NOMO-1 treated with dmso at 0.1 percent for 144 hours (cell line): ENCODE data around the gene RGS10.
"Not testable (repeated sequence)": the region's sequence is repeated elsewhere in the genome, so short reads cannot be mapped to it uniquely, and the experiment has no call there.

ENCODE experiments used
- DNase-seq: peaks from one replicate; lab custom pipeline; 2025; ENCODE audit not compliant: unreplicated experiment; lab: John Stamatoyannopoulos, UW

RGS10 gene

DNA sequence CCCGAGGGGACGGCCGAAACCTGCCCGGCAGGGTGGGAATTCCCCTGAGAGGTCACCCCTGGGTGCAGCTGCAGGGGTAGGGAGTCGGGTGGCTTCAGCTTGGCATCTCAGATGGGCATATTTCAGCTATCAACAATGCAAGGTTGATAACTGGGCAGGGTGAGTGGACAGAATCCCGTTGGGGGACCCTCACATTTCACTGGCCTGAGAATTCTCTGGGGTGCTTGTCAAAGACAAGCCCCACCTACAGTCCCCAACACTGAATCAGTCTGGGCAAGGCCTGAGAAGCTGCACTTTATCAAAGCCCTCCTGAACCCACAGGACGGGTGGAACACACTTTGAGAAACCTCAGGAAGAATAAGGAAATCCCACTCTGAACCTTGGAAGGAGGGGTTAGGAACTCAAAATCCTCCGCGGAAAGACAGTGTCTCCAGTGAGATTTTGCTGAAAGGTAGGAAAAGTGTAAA, 3.1 kb downstream of the RGS10 start:
- no peak for DNase-seq

DNA sequence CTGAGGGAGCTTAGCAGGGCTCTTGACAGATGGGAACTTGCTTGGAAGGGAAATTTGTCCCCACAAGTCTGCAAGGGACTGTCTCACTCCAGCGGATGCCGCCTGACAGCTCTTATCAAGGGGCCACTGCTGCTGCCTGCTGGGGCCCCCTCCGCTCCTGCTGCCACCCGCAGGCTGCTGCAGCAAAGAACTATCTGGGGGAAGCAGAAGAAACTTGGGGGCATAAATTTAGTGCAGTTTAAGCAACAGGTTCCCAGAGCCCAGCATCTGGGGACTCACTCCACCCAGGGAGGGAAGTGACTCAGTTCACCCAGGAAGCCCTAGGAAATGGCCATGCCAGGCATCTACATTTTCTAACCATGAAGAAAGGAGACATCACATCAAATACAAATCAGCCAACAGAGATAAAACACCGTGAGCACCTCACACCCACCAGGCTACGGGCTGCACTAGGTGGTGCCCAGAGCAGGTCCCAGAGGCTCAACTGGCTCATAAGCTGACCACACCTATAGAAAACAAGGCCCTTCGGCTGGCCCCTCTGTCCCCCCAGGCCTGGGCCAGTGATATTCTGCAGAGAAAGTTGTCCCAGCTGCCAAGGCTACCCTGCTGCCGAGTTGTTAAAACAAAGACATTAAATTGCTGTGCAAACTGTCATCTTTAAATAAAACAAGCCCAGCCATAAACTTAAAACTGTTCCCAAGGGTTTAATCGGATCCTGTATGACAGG, 3.7 kb downstream of the RGS10 start:
- no peak for DNase-seq

DNA sequence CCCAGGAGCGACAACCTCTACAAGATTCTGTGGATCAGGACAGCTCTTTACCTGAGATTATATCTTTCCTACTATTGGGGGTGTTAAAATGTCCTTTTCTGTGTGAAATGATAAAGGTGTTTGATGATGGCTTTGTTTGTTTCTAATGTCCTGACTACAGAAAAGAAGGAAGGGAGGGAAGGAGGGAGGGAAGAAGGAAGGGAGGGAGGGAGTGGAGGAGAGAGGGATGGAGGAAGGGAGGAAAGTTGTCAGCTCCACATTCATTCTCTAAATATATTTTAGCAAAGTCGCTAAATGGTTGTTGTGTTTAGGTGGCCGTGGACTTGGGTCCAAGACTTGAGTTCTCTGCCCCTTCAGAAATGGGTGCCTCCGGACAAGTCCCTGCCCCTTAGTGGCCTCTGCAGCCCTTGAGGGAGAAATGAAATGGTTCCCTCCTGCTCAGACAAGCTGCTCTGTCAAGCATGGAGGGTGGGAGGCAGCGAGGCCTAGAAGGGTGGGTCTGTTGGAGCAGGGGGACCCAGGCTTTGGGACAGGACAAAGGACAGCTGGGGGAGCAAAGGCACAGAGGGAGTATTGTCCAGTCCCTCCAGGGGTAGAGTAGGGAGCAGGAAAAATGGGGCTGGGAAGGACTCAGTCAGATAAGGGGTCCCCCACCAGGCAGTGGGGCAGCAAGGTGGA, 4.4 kb downstream of the RGS10 start:
- DNase-seq, result no peak

DNA sequence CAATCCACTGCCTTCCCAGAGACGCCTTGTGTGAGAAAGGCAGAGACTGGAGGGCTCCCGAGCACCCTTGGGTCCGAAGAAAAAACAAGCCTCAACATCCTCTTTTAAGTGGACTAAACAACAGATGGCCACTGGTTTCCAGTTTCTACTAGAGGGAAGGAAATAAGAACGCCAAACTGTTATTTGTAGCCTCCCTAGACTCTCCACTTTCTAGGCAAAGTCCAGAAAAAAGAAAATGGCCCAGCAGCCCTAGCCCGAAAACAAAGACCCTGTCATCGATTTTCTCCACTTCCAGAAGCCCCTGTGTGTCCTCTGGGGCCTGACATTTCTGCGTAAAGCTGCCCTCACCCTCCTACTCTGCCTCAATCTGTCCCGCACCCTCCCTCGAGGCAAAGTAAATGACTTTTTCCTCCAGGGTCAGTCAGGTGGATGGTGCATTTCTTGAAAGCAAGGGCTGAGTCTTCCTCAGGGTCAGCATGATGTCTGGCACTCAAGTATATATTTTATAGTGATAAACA, 6.0 kb downstream of the RGS10 start:
- no peak for DNase-seq

DNA sequence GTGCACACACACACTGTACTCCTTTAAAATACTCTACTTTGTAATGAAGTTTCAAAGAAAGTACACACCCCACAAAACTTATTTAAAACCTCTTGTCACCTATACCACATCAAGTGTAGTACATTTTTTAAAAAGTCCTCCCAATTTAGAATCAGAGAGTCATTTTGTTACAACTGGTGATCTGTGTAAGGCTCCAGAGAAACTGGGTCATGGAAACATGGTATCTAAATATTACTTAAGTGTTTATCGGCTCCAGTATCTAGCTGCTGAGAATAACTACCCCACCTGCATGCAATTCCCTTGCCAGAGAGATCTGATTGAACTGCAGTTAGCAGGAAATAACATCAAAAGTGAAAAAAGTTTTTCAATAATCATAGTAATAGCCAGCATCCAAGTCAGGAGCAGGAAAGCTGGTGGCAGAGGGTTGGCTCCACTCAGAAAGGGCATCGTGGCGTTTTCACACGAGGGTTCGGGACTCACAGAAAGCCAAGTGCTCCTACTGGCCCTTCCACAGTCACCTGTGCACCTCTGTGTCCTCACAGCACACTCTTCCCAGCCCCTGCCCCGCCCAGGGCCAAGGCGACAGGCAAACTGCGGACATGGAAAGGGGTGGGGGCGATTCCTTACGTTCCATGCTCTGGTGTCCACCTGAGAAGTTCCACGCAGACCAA, 6.5 kb downstream of the RGS10 start:
- no peak for DNase-seq

DNA sequence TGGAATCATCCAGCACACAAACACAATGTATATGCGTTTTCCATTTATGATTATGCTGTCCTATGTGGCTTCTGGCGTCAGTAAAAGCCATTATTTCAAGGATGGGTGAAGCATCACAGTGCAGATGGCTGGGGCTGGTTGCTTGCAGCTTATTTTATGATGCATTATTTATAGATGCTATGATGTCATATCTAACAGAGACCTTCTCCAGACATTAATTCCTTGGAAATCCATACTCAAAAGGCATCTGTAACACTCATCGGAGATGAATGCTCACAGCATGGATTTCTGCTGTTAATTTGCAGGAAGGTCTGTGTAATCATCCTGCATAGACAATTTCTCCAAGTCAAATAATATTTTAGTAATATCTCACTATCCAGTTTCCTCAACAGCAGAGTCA, 7.2 kb downstream of the RGS10 start:
- no peak for DNase-seq

DNA sequence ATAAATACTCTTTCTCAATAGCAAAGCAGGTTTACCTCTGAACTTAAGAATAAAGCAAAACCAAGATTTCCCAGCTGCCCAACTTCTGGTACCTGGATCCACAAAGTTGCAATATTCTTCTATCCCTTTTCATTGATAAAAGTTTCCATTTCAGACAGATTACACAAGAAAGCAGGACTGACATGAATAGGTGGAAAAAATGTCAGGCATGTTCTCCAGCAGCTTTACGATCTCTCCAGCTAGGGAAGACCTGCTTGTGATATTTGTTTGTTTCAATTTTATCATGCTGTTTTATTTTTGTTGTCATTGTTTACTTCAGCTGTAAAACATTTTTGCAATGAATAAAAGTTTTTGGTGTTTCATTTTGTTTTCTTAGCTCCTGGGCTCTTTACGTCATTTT, 9.0 kb downstream of the RGS10 start:
- no peak for DNase-seq

DNA sequence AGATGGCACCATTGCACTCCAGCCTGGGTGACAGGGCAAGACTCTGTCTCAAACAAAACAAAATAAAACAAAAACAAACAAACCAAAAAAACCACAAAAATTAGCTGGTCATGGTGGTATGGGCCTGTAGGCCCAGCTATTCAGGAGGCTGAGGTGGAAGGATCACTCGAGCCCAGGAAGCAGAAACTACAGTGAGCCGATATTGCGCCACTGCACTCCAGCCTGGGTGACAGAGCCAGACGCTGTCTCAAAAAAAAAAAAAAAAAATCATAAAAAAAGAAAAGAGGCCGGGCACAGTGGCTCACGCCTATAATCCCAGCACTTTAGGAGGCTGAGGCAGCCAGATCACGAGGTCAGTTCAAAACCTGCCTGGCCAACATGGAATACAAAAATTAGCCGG, 9.7 kb downstream of the RGS10 start:
- DNase-seq, result not testable (repeated sequence)

DNA sequence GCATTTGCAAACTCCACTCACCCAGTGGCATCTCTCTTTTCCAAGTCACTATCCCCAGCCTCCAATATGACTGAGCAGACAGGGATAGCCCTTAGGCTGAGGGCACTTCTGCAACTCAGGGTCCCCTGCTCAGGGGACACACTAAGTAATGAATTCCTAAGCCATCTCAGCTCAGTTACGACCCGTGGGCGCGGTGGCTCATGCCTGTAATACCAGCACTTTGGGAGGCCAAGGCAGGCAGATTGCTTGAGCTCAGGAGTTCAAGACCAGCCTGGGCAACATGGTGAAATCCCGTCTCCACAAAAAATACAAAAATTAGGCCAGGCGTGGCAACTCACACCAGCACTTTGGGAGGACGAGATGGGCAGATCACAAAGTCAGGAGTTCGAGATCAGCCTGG, 10.3 kb downstream of the RGS10 start:
- DNase-seq, result not testable (repeated sequence)

DNA sequence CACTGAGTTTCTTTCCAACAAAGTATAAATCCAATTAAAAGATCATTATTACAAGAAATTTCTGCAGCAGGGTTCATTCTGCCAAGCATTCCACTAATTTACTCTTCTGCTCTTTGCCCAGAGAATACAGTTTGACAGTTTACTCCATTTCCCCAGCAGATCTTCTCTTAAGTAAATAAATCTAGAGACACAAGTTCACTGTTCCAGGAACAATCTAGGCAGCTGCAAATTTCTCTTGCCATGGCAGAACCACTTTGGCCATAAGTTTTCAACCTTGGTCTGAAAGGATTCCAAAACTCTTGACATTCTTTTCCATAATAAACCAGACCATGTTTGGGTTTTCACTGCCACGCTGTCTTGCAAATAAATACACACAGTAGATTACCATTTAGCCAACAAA, 11.5 kb downstream of the RGS10 start:
- no peak for DNase-seq

DNA sequence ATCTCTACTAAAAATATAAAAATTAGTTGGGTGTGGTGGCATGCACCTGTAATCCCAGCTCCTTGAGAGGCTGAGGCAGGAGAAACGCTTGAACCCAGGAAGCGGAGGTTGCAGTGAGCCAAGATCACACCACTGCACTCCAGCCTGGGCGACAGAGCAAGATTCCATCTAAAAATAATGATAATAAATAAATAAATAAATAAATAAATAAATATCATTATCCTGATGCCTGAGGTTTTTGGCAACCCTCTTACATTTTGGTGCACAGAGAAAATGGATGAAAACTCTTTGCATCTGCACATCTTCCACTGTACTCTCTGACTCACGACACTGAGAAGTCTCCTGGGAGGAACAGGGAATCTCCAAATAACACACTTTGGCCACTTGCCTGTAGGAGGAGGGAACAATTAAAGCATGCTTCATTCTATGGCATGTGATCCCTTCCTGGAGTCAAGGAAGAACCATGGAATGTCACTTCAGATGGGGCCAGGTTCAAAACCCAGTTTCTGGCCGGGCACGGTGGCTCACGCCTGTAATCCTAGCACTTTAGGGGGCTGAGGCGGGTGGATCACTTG, 13.8 kb downstream of the RGS10 start:
- DNase-seq, result not testable (repeated sequence)

DNA sequence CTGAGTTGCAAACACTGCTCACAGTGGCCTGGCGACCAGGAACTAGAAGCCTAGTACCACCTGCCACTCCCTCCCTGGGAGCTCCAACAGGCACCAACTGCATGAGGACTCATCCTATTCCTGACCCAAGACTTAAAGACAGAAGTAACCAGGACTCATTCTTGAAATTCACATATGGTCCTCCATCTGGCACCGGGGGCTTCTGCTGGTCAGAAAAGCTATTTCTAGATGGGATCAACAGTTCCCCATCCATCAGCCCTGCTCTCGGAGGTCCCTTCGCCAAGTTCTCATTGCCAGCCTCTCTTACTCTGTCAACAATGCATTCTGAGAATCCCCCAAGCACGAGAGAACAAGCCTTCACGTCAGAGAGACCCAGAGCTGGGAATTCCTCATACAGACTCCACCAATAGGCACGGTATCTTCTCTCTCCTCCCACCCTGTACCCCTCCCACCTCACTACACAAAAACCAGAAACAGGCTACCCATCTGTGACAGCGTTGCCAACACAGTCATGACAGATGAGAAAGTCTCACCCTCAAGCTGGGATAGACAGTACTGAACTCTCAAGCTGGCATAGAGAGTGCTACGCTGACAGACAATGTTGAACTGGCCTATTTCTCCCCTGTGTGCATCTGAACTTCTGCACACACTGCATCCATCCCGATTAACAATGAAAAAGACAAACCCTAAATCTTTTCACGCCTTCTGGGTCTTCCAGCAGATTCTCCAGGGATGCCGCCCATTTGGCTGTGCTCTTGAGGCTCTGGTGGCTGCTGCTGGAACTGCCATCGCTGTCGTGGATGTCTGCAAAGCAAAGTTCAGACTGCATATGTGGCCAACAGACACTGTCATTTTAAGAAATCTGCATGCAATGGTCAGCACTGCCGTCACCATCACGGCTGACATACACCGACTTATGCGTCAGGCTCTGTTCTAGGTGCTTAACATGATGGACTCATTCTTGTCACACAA, 15.6 kb downstream of the RGS10 start:
- no peak for DNase-seq

DNA sequence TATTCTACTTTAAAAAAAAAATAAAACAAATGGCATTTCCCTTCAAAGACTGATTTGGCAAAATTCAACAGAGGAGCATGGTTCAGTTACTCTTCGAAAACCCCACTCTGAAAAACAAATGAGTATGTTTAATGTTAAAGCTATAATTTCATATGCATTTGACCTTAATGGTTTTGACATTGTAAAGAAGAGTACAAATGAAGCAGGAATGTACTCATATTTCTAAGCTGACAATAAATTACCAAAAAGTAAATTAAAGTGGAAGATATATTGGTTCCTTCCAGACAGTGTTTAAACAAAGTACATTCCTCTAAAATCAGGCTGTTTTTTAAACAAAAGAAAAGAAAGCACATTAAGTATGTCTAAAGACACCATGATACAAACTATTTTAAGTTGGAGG, 16.4 kb downstream of the RGS10 start:
- no peak for DNase-seq

DNA sequence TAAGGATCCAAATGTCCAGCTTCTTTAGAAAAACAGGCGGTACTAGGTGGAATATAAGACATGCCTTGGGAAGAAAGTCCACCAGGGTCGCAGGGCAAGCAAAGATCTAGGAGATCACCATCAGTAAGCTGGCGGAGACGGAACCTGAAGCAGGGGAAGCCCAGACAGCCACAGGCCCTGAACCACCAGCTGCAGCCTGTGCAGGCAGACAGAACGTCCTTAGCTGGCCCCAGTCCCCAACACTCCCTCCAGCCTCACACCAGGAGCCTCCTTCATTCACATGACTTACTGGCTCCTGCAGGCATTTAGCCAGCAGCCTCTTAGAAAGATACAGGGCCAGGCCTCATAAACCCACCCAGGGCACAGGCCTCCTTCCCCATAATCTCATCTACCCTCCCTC, 17.4 kb downstream of the RGS10 start:
- DNase-seq, result no peak

DNA sequence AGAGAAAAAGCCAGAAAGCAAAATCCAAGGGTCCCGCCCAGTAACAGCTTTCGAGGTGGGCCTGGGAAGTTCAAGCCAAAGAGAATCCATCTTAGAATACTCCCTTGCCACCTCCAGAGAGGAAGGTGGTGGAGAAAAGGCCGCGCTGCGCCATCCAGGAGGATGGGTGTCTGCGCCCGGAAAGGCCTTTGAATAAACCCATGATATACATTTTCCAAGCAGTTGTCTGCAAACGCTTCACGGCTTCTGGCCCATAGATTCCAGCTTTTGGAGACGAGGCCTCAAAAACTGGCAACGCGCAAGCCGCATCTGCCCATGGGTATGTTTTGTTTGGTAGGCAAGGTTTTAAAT, 17.8 kb downstream of the RGS10 start:
- DNase-seq, result no peak

DNA sequence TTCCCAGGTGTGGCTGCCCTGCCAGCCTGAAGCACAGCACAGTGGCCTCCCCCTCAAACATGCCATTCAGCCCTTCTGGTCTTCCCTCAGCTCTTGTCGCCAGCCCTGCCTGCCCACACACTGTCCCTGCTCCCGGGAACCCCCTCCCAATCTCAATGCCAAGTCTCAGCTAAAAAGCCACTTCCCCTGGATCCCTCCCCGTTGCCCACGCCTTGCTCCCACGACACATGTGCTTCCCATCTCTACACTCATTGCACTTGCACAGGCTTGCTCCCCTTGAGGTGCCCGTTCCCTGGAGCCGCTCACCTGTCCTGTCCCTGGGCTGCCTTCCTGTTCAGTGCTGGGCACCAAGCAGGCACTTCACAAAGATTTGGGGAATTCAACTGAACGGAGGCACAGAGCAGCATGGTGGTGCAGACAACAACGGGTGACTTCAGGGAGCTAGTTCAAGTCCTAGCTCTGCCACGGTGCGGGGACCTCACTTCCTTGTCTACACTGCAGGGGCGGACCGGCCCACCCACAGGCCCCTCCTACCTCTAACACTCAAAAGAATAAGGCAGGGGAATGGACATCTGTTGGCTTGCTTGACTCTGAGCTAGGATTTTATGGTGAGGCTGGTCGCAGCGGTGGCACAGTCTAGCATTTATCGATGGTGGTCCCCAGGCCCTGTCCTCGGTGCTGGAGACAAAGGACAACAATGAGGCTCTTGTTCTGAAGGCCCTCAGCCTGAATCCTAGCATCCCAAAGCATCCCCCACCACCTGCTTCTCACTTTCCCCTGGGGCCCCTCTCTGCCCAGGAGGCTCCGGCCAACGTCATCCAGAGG, 18.4 kb downstream of the RGS10 start:
- no peak for DNase-seq

DNA sequence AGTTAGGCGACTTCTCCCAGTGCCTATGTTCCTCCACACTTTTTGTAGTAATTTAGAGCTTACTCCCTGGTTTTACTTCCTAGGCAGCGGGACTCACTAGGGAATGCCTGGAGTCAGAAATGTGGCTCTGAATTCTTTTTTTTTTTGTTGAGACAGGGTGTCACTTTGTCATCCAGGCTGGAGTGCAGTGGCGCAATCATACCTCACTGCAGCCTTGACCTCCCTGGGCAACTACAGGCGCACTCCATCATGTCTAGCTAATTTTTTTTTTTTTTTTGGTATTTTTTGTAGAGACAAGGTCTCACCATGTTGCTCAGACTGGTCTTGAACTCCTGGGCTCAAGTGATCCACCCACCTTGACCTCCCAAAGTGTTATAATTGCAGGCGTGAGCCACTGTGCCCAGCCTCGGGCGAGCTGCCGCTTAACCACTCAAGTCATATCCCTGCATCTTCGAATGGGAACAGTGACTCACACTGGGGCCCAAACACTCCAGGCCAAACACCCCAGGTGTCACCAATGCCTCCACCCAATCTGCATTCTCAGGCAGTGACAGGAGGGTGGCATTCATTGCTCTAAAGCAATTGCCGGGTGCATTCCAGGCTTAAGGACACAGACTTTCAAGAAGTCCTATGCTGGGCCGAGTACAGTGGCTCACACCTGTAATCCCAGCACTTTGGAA, 19.6 kb downstream of the RGS10 start:
- DNase-seq, result no peak

DNA sequence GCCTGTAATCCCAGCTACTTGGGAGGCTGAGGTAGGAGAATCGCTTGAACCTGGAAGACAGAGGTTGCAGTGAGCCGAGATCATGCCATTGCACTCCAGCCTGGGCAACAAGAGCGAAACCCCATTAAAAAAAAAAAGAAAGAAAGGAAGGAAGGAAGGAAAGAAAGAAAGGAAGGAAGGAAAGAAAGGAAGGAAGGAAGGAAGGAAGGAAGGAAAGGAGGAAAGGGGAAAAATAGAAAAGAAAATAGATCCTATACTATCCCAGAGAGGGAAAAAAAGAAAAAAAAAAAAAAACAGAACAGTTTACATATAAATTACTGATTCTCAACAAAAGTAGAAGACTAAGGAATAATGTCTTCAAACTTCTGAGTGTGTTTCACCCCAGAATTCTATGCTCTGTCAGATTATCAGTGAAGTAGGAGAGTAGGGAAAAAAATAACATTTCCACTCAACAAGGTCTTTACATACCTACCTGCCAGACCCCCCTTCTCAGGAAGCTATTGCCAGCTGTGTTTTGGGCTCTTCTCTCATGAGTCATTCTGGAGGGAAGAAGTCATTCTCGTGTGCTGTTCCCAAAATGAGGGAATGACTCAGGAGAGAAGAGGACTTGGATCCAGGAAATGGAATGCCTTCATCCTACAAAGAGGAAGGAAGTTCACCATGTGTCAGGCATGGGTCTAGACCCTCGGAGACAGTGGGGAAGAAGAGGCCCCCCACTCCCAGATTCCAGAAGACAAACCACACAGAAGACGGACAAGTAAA, 20.9 kb downstream of the RGS10 start:
- no peak for DNase-seq
